Loucy (cell line): ENCODE data around the gene EMC10.

Experiments used
- H2AFZ ChIP-seq: fragments of 200-600 bp; sonication (generic); 2 replicates; pipeline ENCODE4 v1.6.0; 2016; ENCODE audit warnings: antibody characterized with exemption, mild to moderate bottlenecking, low read length, moderate library complexity
- H3F3A ChIP-seq: fragments of 200-600 bp; 2 replicates; pipeline ENCODE4 v1.6.0; 2016; ENCODE audit warnings: antibody characterized with exemption, low read depth, mild to moderate bottlenecking
- H3K27me3 ChIP-seq: fragments of 200-600 bp; sonication (generic); 2 replicates; pipeline ENCODE4 v1.6.1; 2014; ENCODE audit warnings: low read length, mild to moderate bottlenecking; ENCODE audit not compliant: insufficient read depth, poor library complexity, severe bottlenecking
- H3K36me3 ChIP-seq: fragments of 200-600 bp; sonication (generic); 2 replicates; pipeline ENCODE4 v1.6.1; 2016; ENCODE audit warnings: low read length; ENCODE audit not compliant: insufficient read depth
- H3K4me1 ChIP-seq: fragments of 200-600 bp; sonication (generic); 2 replicates; pipeline ENCODE4 v1.5.1; 2014; ENCODE audit warnings: low read length, mild to moderate bottlenecking; ENCODE audit not compliant: insufficient read depth, poor library complexity, severe bottlenecking
- H3K4me2 ChIP-seq: fragments of 200-600 bp; sonication (generic); 2 replicates; pipeline ENCODE4 v1.6.0; 2014; ENCODE audit warnings: antibody characterized with exemption, low read length, low read depth, mild to moderate bottlenecking; ENCODE audit not compliant: poor library complexity, severe bottlenecking
- H3K4me3 ChIP-seq: fragments of 200-600 bp; sonication (generic); 2 replicates; pipeline ENCODE4 v1.5.1; 2014; ENCODE audit warnings: low read length, mild to moderate bottlenecking, mixed read lengths; ENCODE audit not compliant: poor library complexity, severe bottlenecking
- H3K79me2 ChIP-seq: fragments of 200-600 bp; sonication (generic); 2 replicates; pipeline ENCODE4 v1.6.1; 2014; ENCODE audit warnings: low read length; ENCODE audit not compliant: insufficient read depth
- H3K9ac ChIP-seq: fragments of 200-600 bp; sonication (generic); 2 replicates; pipeline ENCODE4 v1.6.0; 2014; ENCODE audit warnings: mild to moderate bottlenecking, low read depth, low read length, moderate library complexity; ENCODE audit not compliant: poor library complexity, severe bottlenecking
- H3K9me2 ChIP-seq: fragments of 200-600 bp; sonication (generic); replicated peaks from 2 replicates; pipeline ENCODE4 v1.6.1; 2016; ENCODE audit warnings: low read depth, low read length, mixed read lengths
- H3K9me3 ChIP-seq: fragments of 200-600 bp; sonication (generic); 2 replicates; pipeline ENCODE4 v1.6.1; 2014; ENCODE audit warnings: mild to moderate bottlenecking, antibody characterized with exemption, low read length, low read depth; ENCODE audit not compliant: insufficient read depth
- H4K20me1 ChIP-seq: fragments of 200-600 bp; sonication (generic); 2 replicates; pipeline ENCODE4 v1.6.0; 2014; ENCODE audit warnings: antibody characterized with exemption, low read length, mild to moderate bottlenecking; ENCODE audit not compliant: insufficient read depth, poor library complexity, severe bottlenecking
- EZH2phosphoT487 ChIP-seq: fragments of 200-600 bp; IDR thresholded peaks from 2 replicates; pipeline ENCODE4 v1.6.1; 2018; ENCODE audit warnings: antibody characterized with exemption, mild to moderate bottlenecking, moderate library complexity, borderline replicate concordance
- TF ChIP-seq, protein P1 (sequence below): fragments of 200-600 bp; sonication (generic); conservative IDR thresholded peaks from 2 replicates; pipeline ENCODE4 v1.5.1; 2014; ENCODE audit warnings: mild to moderate bottlenecking, antibody characterized with exemption, low read length

The EMC10 gene

DNA sequence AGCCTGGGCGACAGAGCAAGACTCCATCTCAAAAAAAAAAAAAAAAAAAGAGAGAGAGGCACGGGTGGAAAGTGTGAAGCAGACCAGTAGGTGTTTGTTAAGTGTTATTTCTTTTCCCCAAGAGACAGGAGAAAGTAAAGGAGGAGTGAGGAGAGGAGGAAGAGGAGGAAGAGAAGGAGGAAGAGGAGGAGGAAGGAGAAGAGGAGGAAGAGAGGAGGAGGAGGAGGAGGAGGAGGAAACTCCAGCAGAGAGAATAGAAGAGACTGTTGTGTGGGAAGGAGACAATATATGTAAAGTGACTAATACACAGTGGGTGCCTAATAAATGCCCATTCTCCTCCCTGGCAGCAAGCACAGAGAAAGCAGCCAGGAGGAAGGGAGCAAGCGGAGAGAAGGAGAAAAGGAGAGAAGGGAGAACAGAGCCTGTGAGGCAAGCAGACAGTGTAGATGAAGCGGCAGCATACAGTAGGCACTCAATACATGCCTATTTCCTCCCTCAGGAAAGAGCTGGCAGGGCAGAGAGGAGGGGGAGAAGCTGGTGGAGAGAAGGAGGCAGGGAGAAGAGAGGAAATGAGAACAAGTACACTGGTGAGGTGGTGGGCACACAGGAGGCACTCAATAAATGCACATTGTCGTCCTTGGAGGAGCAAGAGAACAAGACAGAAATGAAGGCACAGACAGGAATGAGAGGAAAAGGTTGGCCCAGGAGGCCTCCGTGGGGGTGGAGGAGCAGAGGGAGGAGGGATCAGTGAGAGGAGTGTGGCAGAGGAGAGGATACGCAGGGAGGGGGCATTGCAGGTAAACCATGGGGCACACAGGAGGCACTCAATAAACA is 18.1 kb downstream of the EMC10 start:
- no peaks in the 10 kb centered on the region for H3F3A ChIP-seq
- TF ChIP-seq EZH2phosphoT487: no peak
- no peak overlapping the region for H3K4me2 ChIP-seq
- H3K9ac ChIP-seq: no peak overlapping the region
- no peaks in the 10 kb centered on the region for H3K79me2 ChIP-seq
- peaks cover 3% of the 10 kb centered on the region; the same call in 1 of the 2 replicates for H3K9me3 ChIP-seq
- no peaks in the 10 kb centered on the region for H4K20me1 ChIP-seq
- no peaks in the 10 kb centered on the region for H3K9me2 ChIP-seq
- peaks cover 4% of the 10 kb centered on the region for H3K27me3 ChIP-seq
- no peak overlapping the region for H3K4me3 ChIP-seq
- no peak overlapping the region for H2AFZ ChIP-seq
- no peaks in the 10 kb centered on the region for H3K4me1 ChIP-seq
- no peaks in the 10 kb centered on the region for H3K36me3 ChIP-seq

DNA sequence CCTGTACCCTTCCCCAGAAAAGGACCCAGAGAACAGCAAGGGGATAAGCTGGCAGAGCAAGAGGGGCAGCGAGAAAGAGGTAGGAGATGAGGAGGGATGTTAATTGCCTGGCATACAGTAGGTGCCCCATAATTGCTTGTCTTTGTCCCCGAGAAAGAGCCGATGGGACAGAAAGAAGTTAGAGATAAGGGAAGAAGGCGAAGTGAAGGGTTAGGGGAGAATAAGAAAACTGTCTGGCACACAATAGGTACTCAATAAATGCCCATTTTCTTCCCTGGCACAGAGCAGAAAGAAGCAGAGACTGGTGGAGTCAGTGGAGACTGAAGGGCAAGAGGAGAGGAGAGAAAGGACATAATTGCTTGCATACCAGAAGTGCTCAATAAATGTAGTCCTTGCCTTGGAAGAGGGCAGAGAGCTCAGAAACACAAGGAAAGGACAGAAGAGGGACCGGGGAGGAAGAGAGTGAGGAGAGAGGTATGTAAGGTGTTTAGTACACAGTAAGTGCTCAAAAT is 18.8 kb downstream of the EMC10 start:
- H3K27me3 ChIP-seq: peaks cover 4% of the 10 kb centered on the region

GRCh38 chr19:50496189-50497021 is 20.1 kb downstream of the EMC10 start:
- Histone ChIP-seq H3K27me3 (peaks cover 4% of the 10 kb centered on the region), H3K79me2 (no peaks in the 10 kb centered on the region), H3K4me1 (no peaks in the 10 kb centered on the region), H3K9ac (no peak overlapping the region), H3K9me3 (peaks cover 3% of the 10 kb centered on the region; the same call in 1 of the 2 replicates), H3K4me2 (no peak overlapping the region), H3K9me2 (no peaks in the 10 kb centered on the region), H3K4me3 (no peak overlapping the region), H2AFZ (no peak overlapping the region), H3K36me3 (no peaks in the 10 kb centered on the region), H3F3A (no peaks in the 10 kb centered on the region), H4K20me1 (no peaks in the 10 kb centered on the region)
- no peak for TF ChIP-seq EZH2phosphoT487
- TF ChIP-seq, protein P1, sequence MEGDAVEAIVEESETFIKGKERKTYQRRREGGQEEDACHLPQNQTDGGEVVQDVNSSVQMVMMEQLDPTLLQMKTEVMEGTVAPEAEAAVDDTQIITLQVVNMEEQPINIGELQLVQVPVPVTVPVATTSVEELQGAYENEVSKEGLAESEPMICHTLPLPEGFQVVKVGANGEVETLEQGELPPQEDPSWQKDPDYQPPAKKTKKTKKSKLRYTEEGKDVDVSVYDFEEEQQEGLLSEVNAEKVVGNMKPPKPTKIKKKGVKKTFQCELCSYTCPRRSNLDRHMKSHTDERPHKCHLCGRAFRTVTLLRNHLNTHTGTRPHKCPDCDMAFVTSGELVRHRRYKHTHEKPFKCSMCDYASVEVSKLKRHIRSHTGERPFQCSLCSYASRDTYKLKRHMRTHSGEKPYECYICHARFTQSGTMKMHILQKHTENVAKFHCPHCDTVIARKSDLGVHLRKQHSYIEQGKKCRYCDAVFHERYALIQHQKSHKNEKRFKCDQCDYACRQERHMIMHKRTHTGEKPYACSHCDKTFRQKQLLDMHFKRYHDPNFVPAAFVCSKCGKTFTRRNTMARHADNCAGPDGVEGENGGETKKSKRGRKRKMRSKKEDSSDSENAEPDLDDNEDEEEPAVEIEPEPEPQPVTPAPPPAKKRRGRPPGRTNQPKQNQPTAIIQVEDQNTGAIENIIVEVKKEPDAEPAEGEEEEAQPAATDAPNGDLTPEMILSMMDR: no peak

More for the DNA sequence above, 18.8 kb downstream of the EMC10 start:
- H3K9me3 ChIP-seq: peaks cover 3% of the 10 kb centered on the region; the same call in 1 of the 2 replicates
- H3K79me2 ChIP-seq: no peaks in the 10 kb centered on the region
- no peak overlapping the region for H3K9ac ChIP-seq
- no peaks in the 10 kb centered on the region for H4K20me1 ChIP-seq
- H2AFZ ChIP-seq: no peak overlapping the region
- no peaks in the 10 kb centered on the region for H3K4me1 ChIP-seq
- H3K36me3 ChIP-seq: no peaks in the 10 kb centered on the region
- no peak overlapping the region for H3K4me3 ChIP-seq
- no peak for TF ChIP-seq EZH2phosphoT487
- TF ChIP-seq, protein P1: no peak
- H3F3A ChIP-seq: no peaks in the 10 kb centered on the region
- no peak overlapping the region for H3K4me2 ChIP-seq
- H3K9me2 ChIP-seq: no peaks in the 10 kb centered on the region
